Ovary (tissue), 9 donors: ENCODE measurements around the gene PRR15L. TPM values are rescaled to one million over a fixed set of nuclear protein-coding genes. Genes with fewer than 3 reads are reported as not detected.
"Not testable (repeated sequence)": the region's sequence is repeated elsewhere in the genome, so short reads cannot be mapped to it uniquely, and the experiment has no call there.

ENCODE experiments used
- DNase-seq, 5 donors: peaks; one replicate each; pipeline ENCODE4 v3.0.0-alpha.2; 2019 to 2020
- H3K27ac ChIP-seq, 2 donors: fragments of 200-600 bp; one replicate each; pipeline versions ENCODE4 v1.5.1 to v1.8.0; 2019 to 2022
- H3K27me3 ChIP-seq: fragments of 200-600 bp; one replicate; pipeline ENCODE4 v1.8.0; 2022
- H3K36me3 ChIP-seq: fragments of 200-600 bp; sonication (generic); one replicate; pipeline ENCODE4 v1.5.1; 2019
- H3K4me1 ChIP-seq: one replicate; pipeline ENCODE4 v1.8.1; 2013; ENCODE audit warnings: mild to moderate bottlenecking, moderate library complexity; ENCODE audit not compliant: insufficient read depth
- H3K4me3 ChIP-seq: fragments of 200-600 bp; sonication (generic); one replicate; pipeline ENCODE4 v1.5.1; 2017
- H3K9me3 ChIP-seq, 2 donors: fragments of 200-600 bp in 1 of 2; sonication (generic) in 1 of 2; one replicate each; pipeline versions ENCODE4 v1.5.1 to v1.8.1; 2013 to 2019; ENCODE audit warnings: mild to moderate bottlenecking in 1 of 2, moderate library complexity in 1 of 2
- EP300 ChIP-seq: sonication (generic); formaldehyde crosslinking; IDR thresholded peaks from one replicate; pipeline ENCODE4 v1.6.1; 2017; ENCODE audit warnings: antibody characterized with exemption
- POLR2A ChIP-seq: fragments of 450-650 bp; IDR thresholded peaks from one replicate; pipeline ENCODE4 v1.6.1; 2017; ENCODE audit warnings: antibody characterized with exemption, mild to moderate bottlenecking, moderate library complexity
- WGBS, 3 donors: extraction: QIAGEN DNeasy Blood & Tissue Kit in 1 of 3; methylation state at CpG; one replicate each; pipeline versions ENCODE4 v1.1.5 to v1.1.7; 2013 to 2017; 5-methylcytosine and 5-hydroxymethylcytosine counted together
- intact Hi-C, 4 donors: fragments of 100-400 bp; cut with DNase I; formaldehyde crosslinking; loops; one replicate each; pipeline versions ENCODE4 v1.11.0 to v1.15.1; 2022 to 2023
- polyA plus RNA-seq, 2 donors: library from polyadenylated mRNA; stranded (reverse); fragments of 200-250 nt in 1 of 2; fragments of 350-450 nt in 1 of 2; fragmentation: Illumina TruSeq in 1 of 2; extraction: RNeasy Lipid Tissue Mini Kit (QIAGEN cat#74804) in 1 of 2; gene quantifications; one replicate each; pipeline ENCODE4 v1.2.3, GENCODE V29; 2013 to 2014
- total RNA-seq, 7 donors: library from RNA; depleted of rRNA in 2 of 7; stranded (reverse); fragments of >200 nt in 2 of 7; fragmentation: NEBNext Ultra II Directional in 3 of 7; extraction: Animal tissue kit (Norgen Biotek cat#: 25700) in 3 of 7; gene quantifications; one replicate each; pipeline versions ENCODE4 v1.1.0 to v1.2.4, GENCODE V29; 2016 to 2023
- TF ChIP-seq, protein P1 (sequence below), 3 donors: fragments of 450-650 bp in 2 of 3; fragments of 200-600 bp in 1 of 3; IDR thresholded peaks; one replicate each; pipeline versions ENCODE4 v1.5.1 to v1.8.0; 2016 to 2022; ENCODE audit warnings: antibody characterized with exemption in 3 of 3, mild to moderate bottlenecking in 1 of 3
- donor health status: DM: no; HTN: no; CAD: no; lungs with moderate emphysema.
- donor health status: DM: no; HTN: no; CAD: no.
- donor health status: Bipolar disorder and iron deficiency.
- donor health status: DM: yes; HTN: yes; CAD: no.
- donor health status: DM: no; HTN: no; CAD: no.
- donor health status: DM: yes; HTN: yes; CAD: no.

PRR15L gene
- total and polyA plus RNA-seq, 9 donors = 0.16 to 22.3 (median 0.38) TPM

DNA sequence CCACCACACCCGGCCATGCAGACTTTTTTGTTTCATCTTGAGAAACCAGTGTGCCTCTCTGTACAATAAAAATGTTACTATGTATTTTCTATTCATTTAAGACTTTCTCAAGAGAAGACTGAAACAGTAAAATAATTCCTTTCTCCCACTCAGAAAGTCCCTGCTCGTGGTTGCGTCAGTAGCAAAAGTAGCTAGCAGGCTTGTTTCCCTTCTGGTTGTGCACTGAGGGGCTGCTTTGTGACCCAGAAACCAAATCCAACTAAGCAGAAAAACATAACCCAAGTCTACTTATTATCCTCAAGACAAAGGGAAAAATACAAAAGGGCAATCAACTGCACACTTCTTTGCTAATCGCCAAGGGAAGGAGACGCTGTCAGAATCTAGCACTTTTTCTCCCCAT is 19.7 kb downstream of the PRR15L start:
- Histone ChIP-seq H3K27me3 (no peaks in the 10 kb centered on the region), H3K4me1 (peaks cover 6% of the 10 kb centered on the region), H3K9me3 (no peaks in the 10 kb centered on the region), H3K27ac (no peak overlapping the region), H3K4me3 (no peak overlapping the region), H3K36me3 (no peaks in the 10 kb centered on the region)
- TF ChIP-seq POLR2A (no peak), EP300 (no peak)
- TF ChIP-seq, protein P1, sequence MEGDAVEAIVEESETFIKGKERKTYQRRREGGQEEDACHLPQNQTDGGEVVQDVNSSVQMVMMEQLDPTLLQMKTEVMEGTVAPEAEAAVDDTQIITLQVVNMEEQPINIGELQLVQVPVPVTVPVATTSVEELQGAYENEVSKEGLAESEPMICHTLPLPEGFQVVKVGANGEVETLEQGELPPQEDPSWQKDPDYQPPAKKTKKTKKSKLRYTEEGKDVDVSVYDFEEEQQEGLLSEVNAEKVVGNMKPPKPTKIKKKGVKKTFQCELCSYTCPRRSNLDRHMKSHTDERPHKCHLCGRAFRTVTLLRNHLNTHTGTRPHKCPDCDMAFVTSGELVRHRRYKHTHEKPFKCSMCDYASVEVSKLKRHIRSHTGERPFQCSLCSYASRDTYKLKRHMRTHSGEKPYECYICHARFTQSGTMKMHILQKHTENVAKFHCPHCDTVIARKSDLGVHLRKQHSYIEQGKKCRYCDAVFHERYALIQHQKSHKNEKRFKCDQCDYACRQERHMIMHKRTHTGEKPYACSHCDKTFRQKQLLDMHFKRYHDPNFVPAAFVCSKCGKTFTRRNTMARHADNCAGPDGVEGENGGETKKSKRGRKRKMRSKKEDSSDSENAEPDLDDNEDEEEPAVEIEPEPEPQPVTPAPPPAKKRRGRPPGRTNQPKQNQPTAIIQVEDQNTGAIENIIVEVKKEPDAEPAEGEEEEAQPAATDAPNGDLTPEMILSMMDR (IDR thresholded peaks at IDR 0.05) = no peak
- intact Hi-C loops = no loop called here
- 87 to 94% (median 93%) methylated on average over 5 of the region's 5 CpGs for WGBS, 3 donors
- no peak for DNase-seq

DNA sequence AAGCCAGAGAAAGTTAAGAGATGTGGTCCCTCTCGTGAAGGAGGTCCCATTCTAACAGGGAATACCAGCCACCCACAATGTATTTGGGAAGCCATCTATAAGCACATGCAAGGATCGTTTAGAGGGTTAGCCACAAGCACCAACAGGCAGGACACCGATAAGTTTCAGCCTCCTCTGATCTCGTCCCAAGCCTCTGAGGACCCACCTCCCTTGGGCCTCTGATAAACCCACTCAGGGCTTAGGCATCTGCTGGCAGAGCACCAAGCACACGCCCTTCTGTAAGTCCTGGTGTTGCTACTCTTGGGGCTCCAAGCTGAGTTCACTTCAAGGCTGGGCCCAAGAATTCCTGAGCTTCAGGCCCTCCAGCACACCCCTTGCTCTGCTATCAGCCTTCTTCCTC is 21.7 kb downstream of the PRR15L start:
- Histone ChIP-seq H3K27me3 (no peaks in the 10 kb centered on the region), H3K27ac (no peak overlapping the region), H3K4me3 (no peak overlapping the region), H3K36me3 (no peaks in the 10 kb centered on the region), H3K9me3 (no peaks in the 10 kb centered on the region), H3K4me1 (peaks cover 3% of the 10 kb centered on the region)
- TF ChIP-seq, protein P1 (IDR thresholded peaks at IDR 0.05) = no peak
- no peak for TF ChIP-seq POLR2A
- no peak for TF ChIP-seq EP300
- intact Hi-C loops = no loop called here
- 56 to 76% (median 67%) methylated on average over 5 of the region's 5 CpGs for WGBS, 3 donors
- no peak for DNase-seq

DNA sequence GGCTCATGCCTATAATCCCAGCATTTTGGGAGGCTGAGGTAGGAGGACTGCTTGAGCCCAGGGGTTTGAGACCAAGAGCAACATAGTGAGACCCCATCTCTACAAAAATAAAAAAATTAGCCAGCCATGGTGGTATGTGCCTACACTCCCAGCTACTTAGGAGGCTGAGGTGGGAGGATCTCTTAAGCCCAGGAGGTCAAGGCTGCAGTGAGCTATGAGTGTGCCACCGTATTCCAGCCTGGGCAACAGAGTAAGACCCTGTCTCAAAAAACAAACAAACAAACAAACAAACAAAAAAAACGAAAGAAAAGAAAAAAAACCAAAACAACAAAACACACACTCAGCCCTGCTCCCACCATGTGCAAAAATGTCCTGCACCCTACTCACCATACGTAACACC is 22.2 kb downstream of the PRR15L start:
- DNase-seq, intact Hi-C loops, H3K27me3 ChIP-seq, H3K36me3 ChIP-seq, H3K4me1 ChIP-seq, H3K27ac ChIP-seq, H3K9me3 ChIP-seq, H3K4me3 ChIP-seq: not testable (repeated sequence)
- WGBS, 3 donors = 64 to 82% (median 76%) methylated on average over 3 of the region's 3 CpGs

DNA sequence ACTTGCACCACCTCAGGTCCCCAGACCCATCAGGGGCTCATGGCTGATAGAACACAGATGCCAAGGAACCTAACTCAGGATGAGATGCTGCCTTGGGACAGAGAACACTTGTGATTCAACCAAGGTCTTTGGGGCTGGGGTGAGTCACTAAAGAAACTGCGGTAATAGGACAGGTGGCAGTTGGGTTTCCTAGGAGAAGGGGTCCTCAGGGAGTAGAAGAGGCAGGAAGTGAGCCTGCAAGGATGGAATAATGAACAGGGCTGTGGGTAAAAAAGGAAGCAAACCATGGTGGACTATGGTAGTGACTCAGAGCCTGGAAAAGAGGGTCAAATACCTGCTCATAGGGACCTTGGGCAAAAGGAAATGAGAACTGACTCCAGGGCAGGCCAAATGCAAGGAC is 22.8 kb downstream of the PRR15L start:
- Histone ChIP-seq H3K4me3 (no peak overlapping the region), H3K27ac (no peak overlapping the region), H3K27me3 (no peaks in the 10 kb centered on the region), H3K36me3 (no peaks in the 10 kb centered on the region), H3K9me3 (no peaks in the 10 kb centered on the region), H3K4me1 (no peaks in the 10 kb centered on the region)
- WGBS, 3 donors = 91 to 96% (median 95%) methylated on average over 1 of the region's 1 CpG
- intact Hi-C loops = no loop called here
- no peak for DNase-seq
- TF ChIP-seq EP300 = no peak
- no peak for TF ChIP-seq POLR2A
- TF ChIP-seq, protein P1 (IDR thresholded peaks at IDR 0.05) = no peak

DNA sequence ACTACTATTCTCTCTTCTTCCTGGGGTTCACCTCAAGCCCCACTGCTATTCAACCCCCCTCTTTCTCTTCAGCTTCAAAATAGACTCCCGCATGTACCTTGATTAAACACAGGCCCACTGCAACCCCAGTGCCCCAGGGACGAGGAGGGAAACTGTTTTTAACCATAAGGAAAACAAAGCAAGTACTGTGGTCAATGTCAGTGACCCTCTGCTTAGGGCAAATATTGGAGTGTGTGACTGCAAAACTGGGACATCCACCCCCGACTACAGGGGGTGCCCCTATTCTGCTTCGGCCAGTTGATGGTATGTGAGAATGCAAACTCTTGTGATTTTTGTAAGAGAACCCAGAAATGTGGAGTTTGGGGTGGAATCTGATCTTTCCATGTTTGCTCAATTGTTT is 25.8 kb downstream of the PRR15L start:
- intact Hi-C loops = no loop called here
- Histone ChIP-seq H3K27ac (no peak overlapping the region), H3K9me3 (no peaks in the 10 kb centered on the region), H3K36me3 (no peaks in the 10 kb centered on the region), H3K4me1 (no peaks in the 10 kb centered on the region), H3K27me3 (no peaks in the 10 kb centered on the region), H3K4me3 (no peak overlapping the region)
- TF ChIP-seq EP300 (no peak), POLR2A (no peak)
- TF ChIP-seq, protein P1 (IDR thresholded peaks at IDR 0.05) = no peak
- 71 to 74% (median 73%) methylated on average over 4 of the region's 4 CpGs for WGBS, 3 donors
- DNase-seq = no peak
